ENCODE measurements around the gene C9orf50.

C9orf50 gene

GRCh38 chr9:129570450-129571297 is 50.2 kb downstream of the C9orf50 start:
- Mint-ChIP-seq H3K27ac (no peak overlapping the region), H3K36me3 (ENCODE audit: low read depth) (no peaks in the 10 kb centered on the region)

GRCh38 chr9:129569502-129570449 is 51.1 kb downstream of the C9orf50 start:
- Mint-ChIP-seq H3K4me3 (peak overlapping the region; percentile 74), H3K4me1 (ENCODE audit: low read depth) (peaks cover 28% of the 10 kb centered on the region), H3K27ac (no peak overlapping the region), H3K9me3 (peaks cover 7% of the 10 kb centered on the region), H3K27me3 (peaks cover 24% of the 10 kb centered on the region), H3K36me3 (ENCODE audit: low read depth) (no peaks in the 10 kb centered on the region)

More at GRCh38 chr9:129570450-129571297, 50.2 kb downstream of the C9orf50 start:
- Mint-ChIP-seq H3K9me3 (peaks cover 7% of the 10 kb centered on the region), H3K4me1 (ENCODE audit: low read depth) (peaks cover 28% of the 10 kb centered on the region), H3K4me3 (peak overlapping the region; percentile 35), H3K27me3 (peaks cover 24% of the 10 kb centered on the region)

GRCh38 chr9:129568560-129569501 is 52.1 kb downstream of the C9orf50 start:
- Mint-ChIP-seq H3K36me3 (ENCODE audit: low read depth) (no peaks in the 10 kb centered on the region), H3K4me1 (ENCODE audit: low read depth) (peaks cover 28% of the 10 kb centered on the region), H3K9me3 (peaks cover 3% of the 10 kb centered on the region), H3K4me3 (peak overlapping the region; percentile 74), H3K27me3 (peaks cover 24% of the 10 kb centered on the region), H3K27ac (no peak overlapping the region)

GRCh38 chr9:129567842-129568559 is 52.9 kb downstream of the C9orf50 start:
- Mint-ChIP-seq H3K36me3 (ENCODE audit: low read depth) (no peaks in the 10 kb centered on the region), H3K4me1 (ENCODE audit: low read depth) (peaks cover 28% of the 10 kb centered on the region), H3K4me3 (peak overlapping the region; percentile 59), H3K27me3 (peaks cover 24% of the 10 kb centered on the region), H3K27ac (no peak overlapping the region), H3K9me3 (no peaks in the 10 kb centered on the region)

- peaks cover 28% of the 10 kb centered on the region for H3K4me1 Mint-ChIP-seq (ENCODE audit: low read depth)
- no peaks in the 10 kb centered on the region for H3K36me3 Mint-ChIP-seq (ENCODE audit: low read depth)
- peaks cover 24% of the 10 kb centered on the region for H3K27me3 Mint-ChIP-seq
- no peak overlapping the region for H3K27ac Mint-ChIP-seq
- no peak overlapping the region for H3K4me3 Mint-ChIP-seq
- H3K9me3 Mint-ChIP-seq: no peaks in the 10 kb centered on the region
Measured at GRCh38 chr9:129567329-129567728, 53.6 kb downstream of the C9orf50 start.

GRCh38 chr9:129566563-129567266 is 54.2 kb downstream of the C9orf50 start:
- H3K27me3 Mint-ChIP-seq: peaks cover 22% of the 10 kb centered on the region
- no peak overlapping the region for H3K27ac Mint-ChIP-seq
- peaks cover 25% of the 10 kb centered on the region for H3K4me1 Mint-ChIP-seq (ENCODE audit: low read depth)
- no peak overlapping the region for H3K4me3 Mint-ChIP-seq
- H3K9me3 Mint-ChIP-seq: no peaks in the 10 kb centered on the region
- no peaks in the 10 kb centered on the region for H3K36me3 Mint-ChIP-seq (ENCODE audit: low read depth)

- Mint-ChIP-seq H3K27me3 (peaks cover 6% of the 10 kb centered on the region), H3K4me3 (no peak overlapping the region), H3K36me3 (ENCODE audit: low read depth) (no peaks in the 10 kb centered on the region), H3K9me3 (no peaks in the 10 kb centered on the region), H3K4me1 (ENCODE audit: low read depth) (peaks cover 2% of the 10 kb centered on the region), H3K27ac (no peak overlapping the region)
Measured at GRCh38 chr9:129562917-129563316, 58.0 kb downstream of the C9orf50 start.

- H3K4me1 Mint-ChIP-seq (ENCODE audit: low read depth): no peaks in the 10 kb centered on the region
- H3K27ac Mint-ChIP-seq: no peak overlapping the region
- H3K36me3 Mint-ChIP-seq (ENCODE audit: low read depth): no peaks in the 10 kb centered on the region
- no peaks in the 10 kb centered on the region for H3K9me3 Mint-ChIP-seq
- H3K27me3 Mint-ChIP-seq: peaks cover 5% of the 10 kb centered on the region
- H3K4me3 Mint-ChIP-seq: no peak overlapping the region
Measured at GRCh38 chr9:129562514-129562913, 58.4 kb downstream of the C9orf50 start.
